OCI-LY3 (cell line): Measurements from ENCODE around the gene KRABD2.

ENCODE experiments used
- EZH2phosphoT487 ChIP-seq: fragments of 200-600 bp; shearing (Covaris generic); IDR thresholded peaks from 2 replicates; pipeline ENCODE4 v1.6.1; 2018; ENCODE audit warnings: antibody characterized with exemption, mixed run types, low read depth
- TF ChIP-seq, protein P1 (sequence below): fragments of 200-600, 300-600 bp; sonication (generic); IDR thresholded peaks from 2 replicates; pipeline ENCODE4 v1.5.1; 2014; ENCODE audit warnings: antibody characterized with exemption, low read length, low read depth

DNA sequence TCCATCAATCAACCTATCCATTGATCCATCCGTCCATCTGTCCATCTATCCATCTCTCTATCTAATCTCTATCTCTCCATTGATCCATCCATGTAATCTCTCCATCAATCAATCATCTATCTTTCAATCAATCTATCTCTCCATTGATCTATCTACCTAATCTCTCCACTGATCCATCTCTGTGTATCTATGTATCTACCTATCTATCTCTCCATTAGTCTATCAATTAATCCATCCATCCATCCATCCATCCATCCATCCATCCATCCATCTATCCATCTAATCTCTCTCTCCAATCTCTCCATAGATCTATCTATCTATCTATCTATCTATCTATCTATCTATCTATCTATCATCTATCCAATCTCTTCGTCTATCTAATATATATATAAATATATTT, 24.6 kb upstream of the KRABD2 start:
- TF ChIP-seq, protein P1, sequence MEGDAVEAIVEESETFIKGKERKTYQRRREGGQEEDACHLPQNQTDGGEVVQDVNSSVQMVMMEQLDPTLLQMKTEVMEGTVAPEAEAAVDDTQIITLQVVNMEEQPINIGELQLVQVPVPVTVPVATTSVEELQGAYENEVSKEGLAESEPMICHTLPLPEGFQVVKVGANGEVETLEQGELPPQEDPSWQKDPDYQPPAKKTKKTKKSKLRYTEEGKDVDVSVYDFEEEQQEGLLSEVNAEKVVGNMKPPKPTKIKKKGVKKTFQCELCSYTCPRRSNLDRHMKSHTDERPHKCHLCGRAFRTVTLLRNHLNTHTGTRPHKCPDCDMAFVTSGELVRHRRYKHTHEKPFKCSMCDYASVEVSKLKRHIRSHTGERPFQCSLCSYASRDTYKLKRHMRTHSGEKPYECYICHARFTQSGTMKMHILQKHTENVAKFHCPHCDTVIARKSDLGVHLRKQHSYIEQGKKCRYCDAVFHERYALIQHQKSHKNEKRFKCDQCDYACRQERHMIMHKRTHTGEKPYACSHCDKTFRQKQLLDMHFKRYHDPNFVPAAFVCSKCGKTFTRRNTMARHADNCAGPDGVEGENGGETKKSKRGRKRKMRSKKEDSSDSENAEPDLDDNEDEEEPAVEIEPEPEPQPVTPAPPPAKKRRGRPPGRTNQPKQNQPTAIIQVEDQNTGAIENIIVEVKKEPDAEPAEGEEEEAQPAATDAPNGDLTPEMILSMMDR = no peak
- no peak for TF ChIP-seq EZH2phosphoT487
